K562 (cell line): ENCODE data around the gene DCAF8. TPM values are rescaled to one million over a fixed set of nuclear protein-coding genes. Genes with fewer than 3 reads are reported as not detected.
"Not testable (repeated sequence)": the region's sequence is repeated elsewhere in the genome, so short reads cannot be mapped to it uniquely, and the experiment has no call there.

Experiments used
- ATAC-seq: fragments of 200-7000 bp; cut with Tn5 transposase; 3 replicates; pipeline ENCODE4 v1.9.1; 2020; ENCODE audit warnings: moderate library complexity
- BruUV-seq: library from RNA; stranded (reverse); fragments of 400-500 nt; replicated peaks from 2 replicates; lab custom pipeline; 2021; lab: Mats Ljungman, UMichigan
- CTCF ChIA-PET: fragments of 300-600 bp; formaldehyde crosslinking; extraction: SDS; loops from one replicate; lab custom pipeline; 2021; ENCODE audit warnings: low intra/inter-chr PET ratio; lab: Yijun Ruan, JAX
- POLR2A ChIA-PET: fragments of 300-600, 350-650 bp; sonication (Branson Sonifier 250); formaldehyde crosslinking; extraction: SDS; loops from one replicate; lab custom pipeline; 2021; ENCODE audit warnings: antibody characterized with exemption, inconsistent platforms; lab: Yijun Ruan, JAX
- DNase-seq, 4 experiments: peaks; one replicate each; pipeline versions ENCODE4 v3.0.0 to v3.0.0-alpha.2; 2011 to 2018; ENCODE audit warnings: low spot score in 3 of 4, mixed read lengths in 3 of 4; ENCODE audit errors: extremely low read depth in 1 of 4
- FAIRE-seq: peaks from 2 replicates; lab custom pipeline; 2011; peaks lifted over from hg19 to GRCh38; lab: Jason Lieb, UNC
- H2AFZ ChIP-seq: 2 replicates; pipeline ENCODE4 v1.6.0; 2011; ENCODE audit warnings: low read depth, low read length, control low read depth, inconsistent platforms
- H3K27ac ChIP-seq: fragments of 200-600 bp; 3 replicates; pipeline ENCODE4 v1.8.0; 2011; ENCODE audit warnings: low read depth, mild to moderate bottlenecking, control low read depth, inconsistent platforms, low read length, moderate library complexity, mixed read lengths; ENCODE audit errors: extremely low read depth
- H3K27me3 ChIP-seq, 2 experiments: fragments of 300-600 bp in 1 of 2; 2 replicates in 1 of 2; 3 replicates in 1 of 2; pipeline versions ENCODE4 v1.6.0 to v1.8.0; 2011; ENCODE audit warnings: inconsistent platforms in 2 of 2, low read length in 2 of 2, mild to moderate bottlenecking in 1 of 2, mixed read lengths in 1 of 2, moderate library complexity in 1 of 2; ENCODE audit not compliant: control insufficient read depth in 2 of 2, insufficient read depth in 2 of 2
- H3K36me3 ChIP-seq: fragments of 300-600 bp; 3 replicates; pipeline ENCODE4 v1.8.0; 2011; ENCODE audit warnings: mild to moderate bottlenecking, low read length, inconsistent platforms; ENCODE audit not compliant: control insufficient read depth, insufficient read depth
- H3K4me1 ChIP-seq, 2 experiments: fragments of 200-600 bp in 1 of 2; replicated peaks in 1 of 2; 2 replicates in 1 of 2; 3 replicates in 1 of 2; pipeline versions ENCODE4 v1.5.1 to v1.8.0; 2011; ENCODE audit warnings: inconsistent platforms in 2 of 2, low read length in 2 of 2, mild to moderate bottlenecking in 1 of 2, mixed read lengths in 1 of 2, moderate library complexity in 1 of 2; ENCODE audit not compliant: control insufficient read depth in 2 of 2, insufficient read depth in 2 of 2
- H3K4me2 ChIP-seq: 2 replicates; pipeline ENCODE4 v1.6.1; 2011; ENCODE audit warnings: low read length, control low read depth, inconsistent platforms, mixed read lengths; ENCODE audit not compliant: insufficient read depth
- H3K4me3 ChIP-seq: fragments of 200-600 bp; sonication (generic), shearing (Covaris generic); 2 replicates; pipeline ENCODE4 v1.5.1; 2016; ENCODE audit warnings: control low read depth, inconsistent platforms
- H3K79me2 ChIP-seq: fragments of 200-600 bp; 3 replicates; pipeline ENCODE4 v1.8.0; 2011; ENCODE audit warnings: low read length, inconsistent platforms; ENCODE audit not compliant: control insufficient read depth, insufficient read depth
- H3K9ac ChIP-seq, 2 experiments: 2 replicates each; pipeline versions ENCODE4 v1.6.0 to v1.6.1; 2011; ENCODE audit warnings: low read depth in 2 of 2, low read length in 2 of 2, control low read depth in 1 of 2, inconsistent platforms in 1 of 2, mild to moderate bottlenecking in 1 of 2, mixed read lengths in 1 of 2; ENCODE audit not compliant: insufficient read depth in 1 of 2
- H3K9me1 ChIP-seq: one replicate; pipeline ENCODE4 v1.6.0; 2011; ENCODE audit warnings: inconsistent platforms, mild to moderate bottlenecking, low read length, moderate library complexity; ENCODE audit not compliant: control insufficient read depth, insufficient read depth
- H3K9me3 ChIP-seq: replicated peaks from 2 replicates; pipeline ENCODE4 v1.5.1; 2011; ENCODE audit warnings: low read depth, low read length, inconsistent platforms; ENCODE audit not compliant: control insufficient read depth, insufficient read depth
- H4K20me1 ChIP-seq: replicated peaks from 2 replicates; pipeline ENCODE4 v1.6.1; 2011; ENCODE audit warnings: low read length, inconsistent platforms, mixed read lengths; ENCODE audit not compliant: control insufficient read depth, insufficient read depth
- CREB1 ChIP-seq, 2 experiments: sonication (generic) in 1 of 2; formaldehyde crosslinking in 1 of 2; IDR thresholded peaks; 2 replicates each; pipeline versions ENCODE4 v1.6.1 to v1.8.0; 2012 to 2022; ENCODE audit warnings: inconsistent platforms in 1 of 2, mild to moderate bottlenecking in 1 of 2, missing genetic modification reagents in 1 of 2, moderate library complexity in 1 of 2
- MNT ChIP-seq, 2 experiments: fragments of 450-650 bp; conservative IDR thresholded peaks; 2 replicates each; pipeline ENCODE4 v1.6.1; 2017; ENCODE audit warnings: mild to moderate bottlenecking in 2 of 2, moderate library complexity in 2 of 2
- POLR2A ChIP-seq: fragments of 450-650 bp; conservative IDR thresholded peaks from 2 replicates; pipeline ENCODE4 v1.6.1; 2016
- POLR2B ChIP-seq: fragments of 450-650 bp; IDR thresholded peaks from 2 replicates; pipeline ENCODE4 v1.6.1; 2018; ENCODE audit warnings: low read depth; ENCODE audit not compliant: partially characterized antibody
- SUPT5H ChIP-seq: fragments of 450-650 bp; IDR thresholded peaks from 2 replicates; pipeline ENCODE4 v1.6.1; 2016
- ZNF395 ChIP-seq: fragments of 200-800 bp; sonication (Bioruptor generic); IDR thresholded peaks from 2 replicates; pipeline ENCODE4 v1.6.1; 2017; ENCODE audit warnings: missing genetic modification characterization, missing compliant biosample characterization
- WGBS: fragments of 100-300 bp; shearing (Covaris generic); methylation state at CpG from one replicate; pipeline ENCODE4 v1.1.6; 2016; ENCODE audit warnings: low coverage, mixed read lengths; ENCODE audit not compliant: insufficient coverage; ENCODE audit errors: missing lambda C conversion rate; 5-methylcytosine and 5-hydroxymethylcytosine counted together
- in situ Hi-C: fragments of 300-500 bp; cut with MboI; formaldehyde crosslinking; loops from 4 replicates; pipeline ENCODE4 v1.15.0; 2018; ENCODE audit warnings: inconsistent platforms, mixed read lengths
- intact Hi-C: fragments of 100-400 bp; cut with micrococcal nuclease; formaldehyde crosslinking; loops from 2 replicates; pipeline ENCODE4 v1.14.2; 2022
- polyA plus RNA-seq, 8 experiments: library from polyadenylated mRNA; depleted of rRNA in 4 of 8; stranded (reverse) in 5 of 8; unstranded in 3 of 8; fragments of >200 nt; fragmentation: Nextera tagmentation in 2 of 8; fragmentation: Illumina TruSeq in 1 of 8; extraction: Ambion mirVana in 2 of 8; extraction: Trizol in 1 of 8; gene quantifications; 2 replicates each; pipeline versions ENCODE4 v1.2.1 to v1.2.3, GENCODE V29; 2011 to 2014; ENCODE audit warnings: inconsistent platforms in 1 of 8, missing spikeins in 1 of 8
- total RNA-seq, 7 experiments: library from RNA; depleted of rRNA in 6 of 7; stranded (reverse); fragments of >200 nt in 6 of 7; fragmentation: Illumina TruSeq in 2 of 7; extraction: Trizol in 2 of 7; gene quantifications; 2 replicates each; pipeline versions ENCODE4 v1.2.1 to v1.2.3, GENCODE V29; 2011 to 2021; ENCODE audit warnings: low replicate concordance in 1 of 7

Gene DCAF8
- total and polyA plus RNA-seq, 9 of the 15 experiments (the other 6 are each of a cell fraction or from before 2014, with no cell fraction given), result 11.6 to 149 (median 81.3) TPM

GRCh38 chr1:160291248-160292220 is 29.2 kb upstream of the DCAF8 start (continued):
- peak in 1 of 2 experiments; percentile 42; a peak in 1 of 4 replicates for TF ChIP-seq MNT (conservative IDR thresholded peaks at IDR 0.05)
- TF ChIP-seq CREB1 (IDR thresholded peaks at IDR 0.05), result no peak
- TF ChIP-seq CREB1 (CRISPR knock-in tag; IDR thresholded peaks at IDR 0.05), result peak; percentile 17; the same call in 1 of the 2 replicates
- no peak for TF ChIP-seq ZNF395 (CRISPR knock-in tag)

- WGBS, result 87% methylated on average over 9 of the region's 12 CpGs
- H3K4me2 ChIP-seq, H4K20me1 ChIP-seq, H3K9me3 ChIP-seq, H3K27ac ChIP-seq, H3K27me3 ChIP-seq, H3K4me3 ChIP-seq, BruUV-seq, CTCF ChIA-PET, in situ Hi-C loops, H3K9ac ChIP-seq: not testable (repeated sequence)
- peaks cover 48% of the 10 kb centered on the region for H3K36me3 ChIP-seq
- intact Hi-C loops, result loop anchor here (5.0 kb wide), 1 partner anchor 90 kb away; no protein-coding TSS in a partner anchor
- peak; percentile 50 for TF ChIP-seq SUPT5H
- TF ChIP-seq POLR2A, result peak; percentile 56; the same call in 1 of the 2 replicates
- TF ChIP-seq POLR2B, result peak; percentile 60
- TF ChIP-seq, all 486 proteins: peak for 3; not testable (repeated sequence) for 483
- not testable (repeated sequence) for DNase-seq, H2AFZ ChIP-seq, H3K9me1 ChIP-seq, ATAC-seq, FAIRE-seq
- H3K79me2 ChIP-seq, result peaks cover 17% of the 10 kb centered on the region
- peaks cover 5 to 14% of the 10 kb centered on the region in 2 experiments; a peak in 4 of 5 replicates for H3K4me1 ChIP-seq
- POLR2A ChIA-PET, result interaction anchor here (0.7 to 1.4 kb wide), 2 partner anchors 13 to 25 kb away, joined by 4 read pairs; partner anchors contain the start of gene DCAF8
These were observed 25.4 kb upstream of the DCAF8 start for GRCh38 chr1:160287769-160288168.
